ENCODE data around the gene BCAS2. TPM values are rescaled to one million over a fixed set of nuclear protein-coding genes. Genes with fewer than 3 reads are reported as not detected.

The BCAS2 gene
- 47.8 and 53.5 TPM in 2 replicates for total RNA-seq
- polyA plus RNA-seq = 51.9 and 58.0 TPM in 2 replicates

- Histone ChIP-seq H3K4me1 (ENCODE audit: insufficient read depth) (peaks cover 8% of the 10 kb centered on the region), H3K79me2 (peaks cover 26% of the 10 kb centered on the region), H3K27ac (peak within 1 kb of the TSS; percentile 83), H2AFZ (peak within 1 kb of the TSS; percentile 80), H4K20me1 (ENCODE audit: insufficient read depth, poor library complexity, severe bottlenecking) (no peaks in the 10 kb centered on the region), H3K9me3 (ENCODE audit: low read depth) (no peaks in the 10 kb centered on the region), H3K4me3 (peak within 1 kb of the TSS; percentile 69), H3K36me3 (replicated peaks; ENCODE audit: insufficient read depth, low read depth) (no peaks in the 10 kb centered on the region), H3K27me3 (no peaks in the 10 kb centered on the region), H3K4me2 (peak within 1 kb of the TSS; percentile 93), H3K9me2 (replicated peaks; ENCODE audit: insufficient read depth) (no peaks in the 10 kb centered on the region)
- peak; percentile 97 for DNase-seq (ENCODE audit: low spot score)
- 14% methylated on average over 40 of the region's 40 CpGs for WGBS (ENCODE audit: low lambda C conversion rate, missing lambda C conversion rate)
- no peak for TF ChIP-seq EZH2 (IDR thresholded peaks at IDR 0.05; ENCODE audit: borderline replicate concordance)
- TF ChIP-seq EZH2phosphoT487 (IDR thresholded peaks at IDR 0.05; ENCODE audit: low read depth, severe bottlenecking, unreplicated experiment) = no peak
- TF ChIP-seq, protein P1, sequence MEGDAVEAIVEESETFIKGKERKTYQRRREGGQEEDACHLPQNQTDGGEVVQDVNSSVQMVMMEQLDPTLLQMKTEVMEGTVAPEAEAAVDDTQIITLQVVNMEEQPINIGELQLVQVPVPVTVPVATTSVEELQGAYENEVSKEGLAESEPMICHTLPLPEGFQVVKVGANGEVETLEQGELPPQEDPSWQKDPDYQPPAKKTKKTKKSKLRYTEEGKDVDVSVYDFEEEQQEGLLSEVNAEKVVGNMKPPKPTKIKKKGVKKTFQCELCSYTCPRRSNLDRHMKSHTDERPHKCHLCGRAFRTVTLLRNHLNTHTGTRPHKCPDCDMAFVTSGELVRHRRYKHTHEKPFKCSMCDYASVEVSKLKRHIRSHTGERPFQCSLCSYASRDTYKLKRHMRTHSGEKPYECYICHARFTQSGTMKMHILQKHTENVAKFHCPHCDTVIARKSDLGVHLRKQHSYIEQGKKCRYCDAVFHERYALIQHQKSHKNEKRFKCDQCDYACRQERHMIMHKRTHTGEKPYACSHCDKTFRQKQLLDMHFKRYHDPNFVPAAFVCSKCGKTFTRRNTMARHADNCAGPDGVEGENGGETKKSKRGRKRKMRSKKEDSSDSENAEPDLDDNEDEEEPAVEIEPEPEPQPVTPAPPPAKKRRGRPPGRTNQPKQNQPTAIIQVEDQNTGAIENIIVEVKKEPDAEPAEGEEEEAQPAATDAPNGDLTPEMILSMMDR (IDR thresholded peaks at IDR 0.05; ENCODE audit: poor library complexity) = no peak
These were observed at the start of gene BCAS2 for GRCh38 chr1:114581335-114582287. Gene BCAS2, minus strand, starts transcription at chr1:114581615. Its CDS starts 24 bp downstream, at chr1:114581591.

GRCh38 chr1:114627107-114627506, 45.7 kb upstream of the BCAS2 start:
- H3K9me2 ChIP-seq (replicated peaks; ENCODE audit: insufficient read depth) = no peaks in the 10 kb centered on the region
- H4K20me1 ChIP-seq (ENCODE audit: insufficient read depth, poor library complexity, severe bottlenecking) = no peaks in the 10 kb centered on the region
- no peak for TF ChIP-seq EZH2 (IDR thresholded peaks at IDR 0.05; ENCODE audit: borderline replicate concordance)
- TF ChIP-seq, protein P1 (IDR thresholded peaks at IDR 0.05; ENCODE audit: poor library complexity) = no peak
- no peak for TF ChIP-seq EZH2phosphoT487 (IDR thresholded peaks at IDR 0.05; ENCODE audit: low read depth, severe bottlenecking, unreplicated experiment)
- H2AFZ ChIP-seq = no peak overlapping the region
- no peak overlapping the region for H3K4me2 ChIP-seq
- DNase-seq (ENCODE audit: low spot score) = no peak
- H3K27me3 ChIP-seq = no peaks in the 10 kb centered on the region
- no peaks in the 10 kb centered on the region for H3K79me2 ChIP-seq
- no peaks in the 10 kb centered on the region for H3K9me3 ChIP-seq (ENCODE audit: low read depth)
- H3K4me1 ChIP-seq (ENCODE audit: insufficient read depth) = no peaks in the 10 kb centered on the region
- H3K36me3 ChIP-seq (replicated peaks; ENCODE audit: insufficient read depth, low read depth) = no peaks in the 10 kb centered on the region
- no peak overlapping the region for H3K27ac ChIP-seq
- WGBS (ENCODE audit: low lambda C conversion rate, missing lambda C conversion rate) = 38% methylated on average over 2 of the region's 2 CpGs
- H3K4me3 ChIP-seq = no peak overlapping the region

- no peak overlapping the region for H3K27ac ChIP-seq
- no peaks in the 10 kb centered on the region for H3K9me3 ChIP-seq (ENCODE audit: low read depth)
- 96% methylated on average over 5 of the region's 5 CpGs for WGBS (ENCODE audit: low lambda C conversion rate, missing lambda C conversion rate)
- no peaks in the 10 kb centered on the region for H3K4me1 ChIP-seq (ENCODE audit: insufficient read depth)
- H3K4me3 ChIP-seq = no peak overlapping the region
- H3K36me3 ChIP-seq (replicated peaks; ENCODE audit: insufficient read depth, low read depth) = no peaks in the 10 kb centered on the region
- H3K4me2 ChIP-seq = no peak overlapping the region
- no peaks in the 10 kb centered on the region for H4K20me1 ChIP-seq (ENCODE audit: insufficient read depth, poor library complexity, severe bottlenecking)
- no peaks in the 10 kb centered on the region for H3K9me2 ChIP-seq (replicated peaks; ENCODE audit: insufficient read depth)
- H3K27me3 ChIP-seq = no peaks in the 10 kb centered on the region
- no peak for DNase-seq (ENCODE audit: low spot score)
- TF ChIP-seq EZH2 (IDR thresholded peaks at IDR 0.05; ENCODE audit: borderline replicate concordance) (no peak), EZH2phosphoT487 (IDR thresholded peaks at IDR 0.05; ENCODE audit: low read depth, severe bottlenecking, unreplicated experiment) (no peak)
- H2AFZ ChIP-seq = no peak overlapping the region
- H3K79me2 ChIP-seq = no peaks in the 10 kb centered on the region
These were observed 41.9 kb upstream of the BCAS2 start for GRCh38 chr1:114623364-114623763.

DNA sequence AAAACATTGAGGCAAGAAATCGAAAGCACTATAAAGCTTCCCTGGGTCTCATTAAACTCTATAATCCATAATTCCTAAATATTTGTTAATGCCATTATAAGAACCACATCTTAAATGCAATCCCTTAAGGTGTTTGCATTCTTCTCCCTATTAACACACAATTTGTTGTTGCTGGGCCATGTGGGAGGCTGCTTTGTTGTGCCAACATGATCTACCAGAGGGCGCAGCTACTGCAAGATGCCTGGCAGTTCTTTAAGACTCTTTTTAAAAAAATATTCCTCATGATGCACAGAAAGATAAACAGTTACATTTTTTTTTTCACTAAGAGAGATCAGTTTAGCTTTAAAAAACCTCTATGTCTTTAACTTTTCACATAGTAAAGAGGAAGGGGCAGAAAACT, 39.0 kb upstream of the BCAS2 start:
- Histone ChIP-seq H3K4me1 (ENCODE audit: insufficient read depth) (no peaks in the 10 kb centered on the region), H2AFZ (no peak overlapping the region), H3K27me3 (no peaks in the 10 kb centered on the region), H4K20me1 (ENCODE audit: insufficient read depth, poor library complexity, severe bottlenecking) (no peaks in the 10 kb centered on the region), H3K4me2 (no peak overlapping the region), H3K4me3 (no peak overlapping the region), H3K9me2 (replicated peaks; ENCODE audit: insufficient read depth) (no peaks in the 10 kb centered on the region), H3K27ac (no peak overlapping the region), H3K79me2 (no peaks in the 10 kb centered on the region), H3K36me3 (replicated peaks; ENCODE audit: insufficient read depth, low read depth) (no peaks in the 10 kb centered on the region), H3K9me3 (ENCODE audit: low read depth) (no peaks in the 10 kb centered on the region)
- TF ChIP-seq, protein P1 (IDR thresholded peaks at IDR 0.05; ENCODE audit: poor library complexity) = no peak
- TF ChIP-seq EZH2 (IDR thresholded peaks at IDR 0.05; ENCODE audit: borderline replicate concordance) (no peak), EZH2phosphoT487 (IDR thresholded peaks at IDR 0.05; ENCODE audit: low read depth, severe bottlenecking, unreplicated experiment) (no peak)
- DNase-seq (ENCODE audit: low spot score) = no peak
- 96% methylated on average over 2 of the region's 2 CpGs for WGBS (ENCODE audit: low lambda C conversion rate, missing lambda C conversion rate)
